PC-3 (cell line): ENCODE measurements around the gene GLMP.

Experiments
- CTCF ChIP-seq: fragments of 300-600 bp; sonication (generic); conservative IDR thresholded peaks from 2 replicates; pipeline ENCODE4 v1.5.1; 2017; ENCODE audit warnings: antibody characterized with exemption, low read depth, mild to moderate bottlenecking, low read length
- EZH2 ChIP-seq: fragments of 300-600 bp; sonication (generic); IDR thresholded peaks from one replicate; pipeline ENCODE4 v1.6.1; 2017; ENCODE audit warnings: antibody characterized with exemption, mild to moderate bottlenecking, low read length; ENCODE audit not compliant: unreplicated experiment
- EZH2phosphoT487 ChIP-seq: fragments of 300-600 bp; sonication (generic); IDR thresholded peaks from 2 replicates; pipeline ENCODE4 v1.6.1; 2018; ENCODE audit warnings: mild to moderate bottlenecking, antibody characterized with exemption, low read length, borderline replicate concordance

GRCh38 chr1:156283521-156283920 lies 12.0 kb downstream of the GLMP start:
- TF ChIP-seq CTCF: no peak
- no peak for TF ChIP-seq EZH2
- TF ChIP-seq EZH2phosphoT487: no peak
